ENCODE measurements around the gene C1orf232. TPM values are rescaled to one million over a fixed set of nuclear protein-coding genes. Genes with fewer than 3 reads are reported as not detected.

The C1orf232 gene
- total and polyA plus RNA-seq, 9 of the 15 experiments (the other 6 are each of a cell fraction or from before 2014, with no cell fraction given) = not detected

DNA sequence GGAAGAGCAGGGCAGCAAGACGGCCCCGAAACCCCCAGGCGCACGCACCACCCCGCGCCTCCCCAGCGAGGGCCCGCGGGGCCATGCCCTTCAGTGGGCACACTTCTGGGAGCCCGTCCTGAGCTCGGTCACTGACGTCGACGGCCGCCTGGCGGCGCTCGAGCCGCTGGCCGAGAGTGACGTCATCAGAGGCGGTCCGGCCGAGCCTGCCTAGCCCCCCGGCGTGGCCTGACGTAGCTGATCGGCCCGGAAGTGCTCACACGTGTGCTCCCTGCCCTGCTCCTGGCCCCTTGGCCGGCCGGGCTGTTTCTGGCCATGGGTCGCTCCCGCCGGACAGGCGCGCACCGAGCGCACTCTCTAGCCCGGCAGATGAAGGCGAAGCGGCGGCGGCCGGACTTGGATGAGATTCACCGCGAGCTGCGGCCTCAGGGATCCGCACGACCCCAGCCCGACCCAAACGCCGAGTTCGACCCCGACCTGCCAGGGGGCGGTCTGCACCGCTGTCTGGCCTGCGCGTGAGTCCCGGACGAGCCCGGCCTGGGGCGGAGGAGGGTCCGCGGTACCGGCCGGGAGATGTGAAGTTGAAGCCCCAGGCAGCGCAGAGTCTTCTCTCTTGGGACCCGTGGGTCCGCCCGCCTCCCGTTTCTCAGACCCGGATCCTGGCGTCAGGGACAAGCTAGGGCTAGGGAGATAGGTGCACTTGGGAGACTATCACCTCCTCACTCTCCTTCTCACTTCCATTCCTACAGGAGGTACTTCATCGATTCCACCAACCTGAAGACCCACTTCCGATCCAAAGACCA is 1.1 kb upstream of the C1orf232 start, which contains the start of gene ZNF593 (continued):
- TF ChIP-seq, protein P1, sequence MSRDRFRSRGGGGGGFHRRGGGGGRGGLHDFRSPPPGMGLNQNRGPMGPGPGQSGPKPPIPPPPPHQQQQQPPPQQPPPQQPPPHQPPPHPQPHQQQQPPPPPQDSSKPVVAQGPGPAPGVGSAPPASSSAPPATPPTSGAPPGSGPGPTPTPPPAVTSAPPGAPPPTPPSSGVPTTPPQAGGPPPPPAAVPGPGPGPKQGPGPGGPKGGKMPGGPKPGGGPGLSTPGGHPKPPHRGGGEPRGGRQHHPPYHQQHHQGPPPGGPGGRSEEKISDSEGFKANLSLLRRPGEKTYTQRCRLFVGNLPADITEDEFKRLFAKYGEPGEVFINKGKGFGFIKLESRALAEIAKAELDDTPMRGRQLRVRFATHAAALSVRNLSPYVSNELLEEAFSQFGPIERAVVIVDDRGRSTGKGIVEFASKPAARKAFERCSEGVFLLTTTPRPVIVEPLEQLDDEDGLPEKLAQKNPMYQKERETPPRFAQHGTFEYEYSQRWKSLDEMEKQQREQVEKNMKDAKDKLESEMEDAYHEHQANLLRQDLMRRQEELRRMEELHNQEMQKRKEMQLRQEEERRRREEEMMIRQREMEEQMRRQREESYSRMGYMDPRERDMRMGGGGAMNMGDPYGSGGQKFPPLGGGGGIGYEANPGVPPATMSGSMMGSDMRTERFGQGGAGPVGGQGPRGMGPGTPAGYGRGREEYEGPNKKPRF (IDR thresholded peaks at IDR 0.05; ENCODE audit: low read depth, low read length) = no peak
- no peak for TF ChIP-seq STAT6 (CRISPR knock-in tag; IDR thresholded peaks at IDR 0.05)
- TF ChIP-seq CHD4 (IDR thresholded peaks at IDR 0.05; ENCODE audit: insufficient read depth, insufficient replicate concordance, low read depth, low read length, poor library complexity, severe bottlenecking) = peak; percentile 69
- TF ChIP-seq, protein P2, sequence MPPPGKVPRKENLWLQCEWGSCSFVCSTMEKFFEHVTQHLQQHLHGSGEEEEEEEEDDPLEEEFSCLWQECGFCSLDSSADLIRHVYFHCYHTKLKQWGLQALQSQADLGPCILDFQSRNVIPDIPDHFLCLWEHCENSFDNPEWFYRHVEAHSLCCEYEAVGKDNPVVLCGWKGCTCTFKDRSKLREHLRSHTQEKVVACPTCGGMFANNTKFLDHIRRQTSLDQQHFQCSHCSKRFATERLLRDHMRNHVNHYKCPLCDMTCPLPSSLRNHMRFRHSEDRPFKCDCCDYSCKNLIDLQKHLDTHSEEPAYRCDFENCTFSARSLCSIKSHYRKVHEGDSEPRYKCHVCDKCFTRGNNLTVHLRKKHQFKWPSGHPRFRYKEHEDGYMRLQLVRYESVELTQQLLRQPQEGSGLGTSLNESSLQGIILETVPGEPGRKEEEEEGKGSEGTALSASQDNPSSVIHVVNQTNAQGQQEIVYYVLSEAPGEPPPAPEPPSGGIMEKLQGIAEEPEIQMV (tag; conservative IDR thresholded peaks at IDR 0.05; ENCODE audit: low read depth) = no peak
- TF ChIP-seq RBM34 (IDR thresholded peaks at IDR 0.05; ENCODE audit: borderline replicate concordance, insufficient read depth, low read length) = peak; percentile 97; the same call in 1 of the 2 replicates
- TF ChIP-seq NKRF (IDR thresholded peaks at IDR 0.05; ENCODE audit: borderline replicate concordance) = peak; percentile 100
- TF ChIP-seq KAT8 (IDR thresholded peaks at IDR 0.05; ENCODE audit: low read depth) = no peak
- peak; percentile 88 for TF ChIP-seq CCNT2 (IDR thresholded peaks at IDR 0.05; ENCODE audit: borderline replicate concordance, extremely low read depth, insufficient read length, low read depth, low read length)
- no peak for TF ChIP-seq ZNF583 (CRISPR knock-in tag; IDR thresholded peaks at IDR 0.05)
- TF ChIP-seq ZNF12 (CRISPR knock-in tag; IDR thresholded peaks at IDR 0.05) = no peak
- TF ChIP-seq ZNF696 (CRISPR knock-in tag; conservative IDR thresholded peaks at IDR 0.05) = no peak
- peak; percentile 92; the same call in 1 of the 2 replicates for TF ChIP-seq E2F5 (CRISPR knock-in tag; IDR thresholded peaks at IDR 0.05)
- no peak for TF ChIP-seq MCM2 (IDR thresholded peaks at IDR 0.05; ENCODE audit: low read depth)
- TF ChIP-seq NBN (IDR thresholded peaks at IDR 0.05; ENCODE audit: low read depth) = peak; percentile 100
- TF ChIP-seq TCF7L2 (IDR thresholded peaks at IDR 0.05; ENCODE audit: low read depth, low read length) = no peak
- no peak for TF ChIP-seq FOXJ3 (CRISPR knock-in tag; IDR thresholded peaks at IDR 0.05)
- no peak for TF ChIP-seq SMARCA4 (IDR thresholded peaks at IDR 0.05)
- peak; percentile 99 for TF ChIP-seq JUNB (CRISPR knock-in tag; conservative IDR thresholded peaks at IDR 0.05)
